Spleen (tissue), 11 donors: ENCODE measurements around the gene ENDOD1. TPM values are rescaled to one million over a fixed set of nuclear protein-coding genes. Genes with fewer than 3 reads are reported as not detected.

ENCODE experiments used
- DNase-seq: peaks from one replicate; pipeline ENCODE4 v3.0.0-alpha.2; 2020
- H3K27ac ChIP-seq, 8 donors: fragments of 200-600 bp; sonication (generic) in 7 of 8; 1 replicate in 4 of 8; 2 replicates in 4 of 8; pipeline versions ENCODE4 v1.5.0 to v1.8.0; 2016 to 2021; ENCODE audit warnings: inconsistent platforms in 4 of 8, mild to moderate bottlenecking in 4 of 8, moderate library complexity in 1 of 8
- H3K27me3 ChIP-seq, 7 donors: fragments of 200-600 bp; sonication (generic) in 6 of 7; replicated peaks in 1 of 7; 1 replicate in 4 of 7; 2 replicates in 3 of 7; pipeline versions ENCODE4 v1.5.0 to v1.8.0; 2016 to 2021; ENCODE audit warnings: inconsistent platforms in 3 of 7, mild to moderate bottlenecking in 1 of 7
- H3K36me3 ChIP-seq, 6 donors: fragments of 200-600 bp; sonication (generic) in 5 of 6; 1 replicate in 4 of 6; 2 replicates in 2 of 6; pipeline versions ENCODE4 v1.5.0 to v1.8.0; 2016 to 2021; ENCODE audit warnings: inconsistent platforms in 2 of 6
- H3K4me1 ChIP-seq, 6 donors: fragments of 200-600 bp; sonication (generic) in 5 of 6; 1 replicate in 3 of 6; 2 replicates in 3 of 6; pipeline versions ENCODE4 v1.5.0 to v1.8.0; 2016 to 2021; ENCODE audit warnings: inconsistent platforms in 3 of 6
- H3K4me3 ChIP-seq, 8 donors: fragments of 200-600 bp; sonication (generic) in 7 of 8; 1 replicate in 4 of 8; 2 replicates in 4 of 8; pipeline versions ENCODE4 v1.5.0 to v1.8.0; 2016 to 2021; ENCODE audit warnings: inconsistent platforms in 4 of 8, mild to moderate bottlenecking in 4 of 8, moderate library complexity in 2 of 8
- H3K9me3 ChIP-seq, 8 donors: fragments of 200-600 bp; sonication (generic) in 7 of 8; 1 replicate in 4 of 8; 2 replicates in 4 of 8; pipeline versions ENCODE4 v1.5.0 to v1.8.0; 2016 to 2021; ENCODE audit warnings: inconsistent platforms in 4 of 8
- POLR2A ChIP-seq, 3 donors: fragments of 450-650 bp; IDR thresholded peaks; one replicate each; pipeline ENCODE4 v1.5.1; 2017; ENCODE audit warnings: antibody characterized with exemption in 3 of 3, mild to moderate bottlenecking in 1 of 3
- POLR2AphosphoS5 ChIP-seq, 3 donors: sonication (generic); formaldehyde crosslinking; IDR thresholded peaks; one replicate each; pipeline ENCODE4 v1.5.1; 2017; ENCODE audit warnings: antibody characterized with exemption in 3 of 3
- WGBS, 5 donors: extraction: QIAGEN DNeasy Blood & Tissue Kit in 3 of 5; methylation state at CpG; one replicate each; pipeline versions ENCODE4 v1.1.5 to v1.1.7; 2013 to 2018; 5-methylcytosine and 5-hydroxymethylcytosine counted together
- intact Hi-C: fragments of 100-400 bp; cut with DNase I; formaldehyde crosslinking; loops from one replicate; pipeline ENCODE4 v1.15.0; 2023; ENCODE audit warnings: low total_unique reads
- polyA plus RNA-seq, 3 donors: library from polyadenylated mRNA; stranded (reverse); fragments of 200-250 nt; gene quantifications; one replicate each; pipeline ENCODE4 v1.2.1, GENCODE V29; 2013
- total RNA-seq, 7 donors: library from RNA; depleted of rRNA in 3 of 7; stranded (reverse); fragments of >200 nt in 3 of 7; fragmentation: NEBNext Ultra II Directional in 4 of 7; extraction: Animal tissue kit (Norgen Biotek cat#: 25700) in 4 of 7; gene quantifications; one replicate each; pipeline versions ENCODE4 v1.1.0 to v1.2.1, GENCODE V29; 2016 to 2021
- TF ChIP-seq, protein P1 (sequence below), 11 experiments: fragments of 200-600 bp in 7 of 11; fragments of 450-650 bp in 4 of 11; sonication (generic) in 4 of 11; IDR thresholded peaks in 8 of 11; conservative IDR thresholded peaks in 3 of 11; 1 replicate in 7 of 11; 2 replicates in 4 of 11; pipeline versions ENCODE4 v1.4.0 to v1.8.0; 2016 to 2021; ENCODE audit warnings: antibody characterized with exemption in 11 of 11, inconsistent platforms in 4 of 11, mild to moderate bottlenecking in 1 of 11
- donor health status: healthy with polysubstance abuse.
- donor health status: DM: no; HTN: no; CAD: no; lungs with moderate emphysema.
- donor health status: DM: no; HTN: no; CAD: no.
- donor health status: Bipolar disorder and iron deficiency.
- donor health status: healthy.
- donor health status: DM: no; HTN: no; CAD: no.
- donor health status: DM: yes; HTN: yes; CAD: no.

Gene ENDOD1
- total and polyA plus RNA-seq, 10 donors = 6.3 to 80.5 (median 58.4) TPM

DNA sequence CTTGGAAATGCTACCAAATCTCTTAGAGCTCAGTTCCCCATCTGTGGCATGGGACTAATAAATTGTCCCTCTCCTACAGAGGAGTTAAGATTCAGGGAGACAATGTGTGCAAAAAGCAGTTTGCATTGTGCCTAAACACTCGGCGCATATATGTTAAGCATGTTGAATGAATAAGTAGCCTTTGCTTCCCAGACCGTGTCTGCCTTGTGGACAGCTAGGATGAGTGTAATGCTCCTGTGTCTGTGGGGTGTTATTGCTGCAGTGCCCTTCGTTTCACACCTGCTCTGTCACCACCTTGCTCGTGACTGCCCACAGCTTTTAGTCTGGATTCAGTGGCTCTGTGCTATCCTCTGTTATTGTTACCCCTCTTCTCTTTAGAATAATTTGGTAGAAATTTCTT lies 14.1 kb downstream of the ENDOD1 start:
- intact Hi-C loops = no loop called here
- H3K36me3 ChIP-seq = peaks cover 0 to 21% (median 0%) of the 10 kb centered on the region in 6 donors
- no peak for DNase-seq
- H3K4me3 ChIP-seq = no peak overlapping the region
- WGBS, 5 donors = 91 to 97% (median 95%) methylated on average over 5 of the region's 5 CpGs
- TF ChIP-seq POLR2AphosphoS5 (IDR thresholded peaks at IDR 0.05) = no peak
- TF ChIP-seq, protein P1, sequence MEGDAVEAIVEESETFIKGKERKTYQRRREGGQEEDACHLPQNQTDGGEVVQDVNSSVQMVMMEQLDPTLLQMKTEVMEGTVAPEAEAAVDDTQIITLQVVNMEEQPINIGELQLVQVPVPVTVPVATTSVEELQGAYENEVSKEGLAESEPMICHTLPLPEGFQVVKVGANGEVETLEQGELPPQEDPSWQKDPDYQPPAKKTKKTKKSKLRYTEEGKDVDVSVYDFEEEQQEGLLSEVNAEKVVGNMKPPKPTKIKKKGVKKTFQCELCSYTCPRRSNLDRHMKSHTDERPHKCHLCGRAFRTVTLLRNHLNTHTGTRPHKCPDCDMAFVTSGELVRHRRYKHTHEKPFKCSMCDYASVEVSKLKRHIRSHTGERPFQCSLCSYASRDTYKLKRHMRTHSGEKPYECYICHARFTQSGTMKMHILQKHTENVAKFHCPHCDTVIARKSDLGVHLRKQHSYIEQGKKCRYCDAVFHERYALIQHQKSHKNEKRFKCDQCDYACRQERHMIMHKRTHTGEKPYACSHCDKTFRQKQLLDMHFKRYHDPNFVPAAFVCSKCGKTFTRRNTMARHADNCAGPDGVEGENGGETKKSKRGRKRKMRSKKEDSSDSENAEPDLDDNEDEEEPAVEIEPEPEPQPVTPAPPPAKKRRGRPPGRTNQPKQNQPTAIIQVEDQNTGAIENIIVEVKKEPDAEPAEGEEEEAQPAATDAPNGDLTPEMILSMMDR (IDR thresholded peaks at IDR 0.05 in 8 of 11, conservative IDR thresholded peaks at IDR 0.05 in 3 of 11) = no peak
- no peaks in the 10 kb centered on the region for H3K9me3 ChIP-seq
- no peaks in the 10 kb centered on the region for H3K27me3 ChIP-seq
- peaks cover 3 to 69% (median 17%) of the 10 kb centered on the region in 6 donors for H3K4me1 ChIP-seq
- no peak overlapping the region for H3K27ac ChIP-seq

- H3K27ac ChIP-seq = no peak overlapping the region
- H3K9me3 ChIP-seq = no peaks in the 10 kb centered on the region
- H3K4me3 ChIP-seq = no peak overlapping the region
- intact Hi-C loops = no loop called here
- peaks cover 0 to 18% (median under 1%) of the 10 kb centered on the region in 6 donors for H3K36me3 ChIP-seq
- no peaks in the 10 kb centered on the region for H3K27me3 ChIP-seq
- TF ChIP-seq POLR2A (IDR thresholded peaks at IDR 0.05) (no peak), POLR2AphosphoS5 (IDR thresholded peaks at IDR 0.05) (no peak)
- TF ChIP-seq, protein P1 (IDR thresholded peaks at IDR 0.05 in 8 of 11, conservative IDR thresholded peaks at IDR 0.05 in 3 of 11) = no peak
- WGBS, 5 donors = 88 to 97% (median 90%) methylated on average over 6 of the region's 6 CpGs
- no peak for DNase-seq
- H3K4me1 ChIP-seq = peaks cover 7 to 70% (median 22%) of the 10 kb centered on the region in 6 donors
Measured at GRCh38 chr11:95104121-95104830, 14.6 kb downstream of the ENDOD1 start.

DNA sequence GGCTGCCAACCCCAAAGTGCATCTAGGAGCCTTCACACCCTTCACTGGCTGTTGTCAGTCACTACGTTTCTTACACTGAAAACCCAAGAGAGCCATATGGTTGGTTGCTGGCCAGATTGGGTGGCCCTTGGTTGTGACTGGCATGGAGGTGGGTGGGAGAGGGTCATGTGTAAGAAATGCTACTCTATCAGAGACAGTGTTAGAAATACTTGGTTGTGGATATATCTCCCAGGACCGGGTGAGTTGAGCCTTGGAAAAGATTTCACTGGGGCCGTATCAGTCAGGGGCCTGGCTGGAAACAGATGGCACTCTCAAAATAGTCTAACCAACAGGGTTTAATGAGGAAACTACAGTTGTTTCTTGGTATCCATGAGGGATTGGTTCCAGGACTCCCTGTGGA lies 15.2 kb downstream of the ENDOD1 start:
- Histone ChIP-seq H3K36me3 (peaks cover 0 to 23% (median 5%) of the 10 kb centered on the region in 6 donors), H3K27ac (no peak overlapping the region), H3K9me3 (no peaks in the 10 kb centered on the region), H3K4me1 (peaks cover 7 to 72% (median 28%) of the 10 kb centered on the region in 6 donors), H3K27me3 (no peaks in the 10 kb centered on the region), H3K4me3 (no peak overlapping the region)
- 90 to 97% (median 92%) methylated on average over 3 of the region's 3 CpGs for WGBS, 5 donors
- no peak for TF ChIP-seq POLR2AphosphoS5 (IDR thresholded peaks at IDR 0.05)
- TF ChIP-seq POLR2A (IDR thresholded peaks at IDR 0.05) = no peak
- TF ChIP-seq, protein P1 (IDR thresholded peaks at IDR 0.05 in 8 of 11, conservative IDR thresholded peaks at IDR 0.05 in 3 of 11) = no peak
- intact Hi-C loops = no loop called here
- no peak for DNase-seq

DNA sequence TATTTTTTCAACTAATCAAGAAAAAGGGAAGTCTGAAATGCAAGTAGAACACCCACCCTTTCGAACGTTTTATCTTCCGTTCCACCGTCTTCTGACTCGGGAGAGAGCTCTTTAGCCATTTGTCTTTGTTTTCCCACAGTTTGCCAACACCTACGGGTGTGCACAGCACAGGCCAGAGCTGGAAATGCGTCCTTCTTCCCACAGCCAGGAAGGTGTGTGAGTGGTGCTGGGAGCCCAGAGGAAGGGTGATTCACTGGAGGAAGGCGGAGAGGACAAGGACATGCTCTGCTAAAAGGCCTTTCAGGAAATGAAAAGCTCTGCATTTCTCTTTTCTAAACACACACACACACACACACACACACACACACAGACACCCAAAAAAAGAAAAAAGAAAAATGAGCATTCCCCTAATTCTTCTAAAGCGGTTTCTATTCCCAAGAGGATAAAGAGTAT lies 18.5 kb downstream of the ENDOD1 start:
- intact Hi-C loops = no loop called here
- H3K36me3 ChIP-seq = peaks cover 0 to 20% (median 6%) of the 10 kb centered on the region in 6 donors
- H3K27me3 ChIP-seq = no peaks in the 10 kb centered on the region
- peaks cover 7 to 76% (median 34%) of the 10 kb centered on the region in 6 donors for H3K4me1 ChIP-seq
- peak in 2 of 3 donors; percentile 80 to 88 for TF ChIP-seq POLR2AphosphoS5 (IDR thresholded peaks at IDR 0.05)
- TF ChIP-seq, protein P1 (IDR thresholded peaks at IDR 0.05 in 8 of 11, conservative IDR thresholded peaks at IDR 0.05 in 3 of 11) = no peak
- no peak for TF ChIP-seq POLR2A (IDR thresholded peaks at IDR 0.05)
- 20 to 50% (median 30%) methylated on average over 9 of the region's 9 CpGs for WGBS, 5 donors
- peak overlapping the region; percentile 22 to 84 (median 76) for H3K27ac ChIP-seq
- DNase-seq = peak; percentile 81
- peak overlapping the region in 1 of 8 donors; percentile 19 for H3K4me3 ChIP-seq
- no peaks in the 10 kb centered on the region for H3K9me3 ChIP-seq
